ENCODE measurements around the gene SHROOM1. TPM values are rescaled to one million over a fixed set of nuclear protein-coding genes. Genes with fewer than 3 reads are reported as not detected.

Gene SHROOM1
- total and polyA plus RNA-seq, 9 of the 15 experiments (the other 6 are each of a cell fraction or from before 2014, with no cell fraction given), result 0.44 to 26.5 (median 11.9) TPM

DNA sequence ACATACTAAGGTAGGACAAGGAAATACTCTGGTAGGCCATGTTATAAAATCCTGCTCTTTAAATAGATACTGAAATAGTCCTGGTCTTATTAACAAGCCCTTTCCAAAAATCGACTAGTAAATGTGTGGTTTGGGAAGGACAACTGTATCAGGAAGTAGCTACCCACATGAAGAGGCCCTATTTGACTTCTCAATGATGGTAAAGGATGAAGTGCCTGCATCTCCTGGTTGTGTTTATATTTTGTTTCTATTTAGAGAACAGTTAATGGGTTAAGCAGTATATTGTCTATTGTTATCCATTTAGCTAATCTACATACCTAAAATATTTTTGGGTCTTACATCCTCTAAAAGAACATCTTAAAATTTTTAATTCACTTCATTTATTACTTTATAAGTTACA, 23.3 kb upstream of the SHROOM1 start:
- H4K20me1 ChIP-seq (replicated peaks; ENCODE audit: control insufficient read depth, insufficient read depth, low read length), result no peaks in the 10 kb centered on the region
- ChIA-PET POLR2A (interaction anchor here (0.6 to 3.0 kb wide), 6 partner anchors 10 to 40 kb away, joined by 3 to 17 read pairs (median 6); partner anchors contain the start of genes GDF9 and UQCRQ), CTCF (ENCODE audit: low intra/inter-chr PET ratio) (no interaction called here)
- H3K27ac ChIP-seq (ENCODE audit: extremely low read depth, low read depth, low read length), result no peak overlapping the region
- no peak overlapping the region for H3K4me3 ChIP-seq
- FAIRE-seq (no peak), DNase-seq (ENCODE audit: extremely low read depth in 1 of 4, low spot score in 3 of 4) (no peak), ATAC-seq (no peak)
- no TSS peak for BruUV-seq (replicated peaks)
- no peak overlapping the region for H3K9ac ChIP-seq (ENCODE audit: insufficient read depth in 1 of 2, low read depth in 2 of 2, low read length in 2 of 2)
- H3K4me1 ChIP-seq (replicated peaks in 1 of 2; ENCODE audit: control insufficient read depth in 2 of 2, insufficient read depth in 2 of 2, low read length in 2 of 2), result peaks cover under 1 to 14% of the 10 kb centered on the region in 2 experiments; a peak in 3 of 5 replicates
- intact Hi-C loops (cut with micrococcal nuclease) (no loop called here), in situ Hi-C loops (cut with MboI) (no loop called here)
- H3K9me1 ChIP-seq (ENCODE audit: control insufficient read depth, insufficient read depth, low read length), result no peaks in the 10 kb centered on the region
- H3K9me3 ChIP-seq (replicated peaks; ENCODE audit: control insufficient read depth, insufficient read depth, low read depth, low read length), result no peaks in the 10 kb centered on the region
- H3K4me2 ChIP-seq (ENCODE audit: insufficient read depth, low read length), result no peak overlapping the region
- no peak for TF ChIP-seq OTX1 (CRISPR knock-in tag; IDR thresholded peaks at IDR 0.05)
- no peak for TF ChIP-seq CHD2 (IDR thresholded peaks at IDR 0.05; ENCODE audit: low read depth, low read length)
- no peak overlapping the region for H2AFZ ChIP-seq (ENCODE audit: low read depth, low read length)
- WGBS (ENCODE audit: insufficient coverage, low coverage, missing lambda C conversion rate), result 10% methylated on average over 1 of the region's 1 CpG
- no peaks in the 10 kb centered on the region for H3K36me3 ChIP-seq (ENCODE audit: control insufficient read depth, insufficient read depth, low read length)
- H3K27me3 ChIP-seq (ENCODE audit: control insufficient read depth in 2 of 2, insufficient read depth in 2 of 2, low read length in 2 of 2), result no peaks in the 10 kb centered on the region
- H3K79me2 ChIP-seq (ENCODE audit: control insufficient read depth, insufficient read depth, low read length), result no peaks in the 10 kb centered on the region

DNA sequence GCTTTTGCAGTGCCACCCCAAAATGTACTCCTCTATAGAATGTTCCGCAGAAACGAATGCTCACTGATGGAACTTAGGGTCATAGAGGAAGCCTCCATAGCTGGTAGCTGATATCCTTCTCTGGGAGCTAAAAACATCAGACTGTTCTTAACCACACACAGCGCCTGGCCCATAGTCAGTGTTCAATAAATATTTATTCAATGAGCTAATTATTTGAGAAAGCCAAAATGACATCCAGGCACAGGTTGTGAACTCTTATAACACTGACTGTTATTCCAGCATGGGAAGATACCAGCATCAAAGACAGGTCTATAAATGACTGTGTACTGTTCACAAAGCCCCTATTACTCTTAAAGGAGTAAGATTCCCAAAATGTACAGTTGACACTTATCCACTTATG, 22.9 kb upstream of the SHROOM1 start:
- ATAC-seq (no peak), DNase-seq (ENCODE audit: extremely low read depth in 1 of 4, low spot score in 3 of 4) (no peak), FAIRE-seq (no peak)
- Histone ChIP-seq H3K4me3 (no peak overlapping the region), H3K9ac (ENCODE audit: insufficient read depth in 1 of 2, low read depth in 2 of 2, low read length in 2 of 2) (no peak overlapping the region), H3K27me3 (ENCODE audit: control insufficient read depth in 2 of 2, insufficient read depth in 2 of 2, low read length in 2 of 2) (no peaks in the 10 kb centered on the region), H3K79me2 (ENCODE audit: control insufficient read depth, insufficient read depth, low read length) (no peaks in the 10 kb centered on the region), H3K9me1 (ENCODE audit: control insufficient read depth, insufficient read depth, low read length) (no peaks in the 10 kb centered on the region), H3K36me3 (ENCODE audit: control insufficient read depth, insufficient read depth, low read length) (no peaks in the 10 kb centered on the region), H3K4me1 (replicated peaks in 1 of 2; ENCODE audit: control insufficient read depth in 2 of 2, insufficient read depth in 2 of 2, low read length in 2 of 2) (peaks cover 0 to 14% of the 10 kb centered on the region in 2 experiments; a peak in 3 of 5 replicates), H3K27ac (ENCODE audit: extremely low read depth, low read depth, low read length) (no peak overlapping the region), H4K20me1 (replicated peaks; ENCODE audit: control insufficient read depth, insufficient read depth, low read length) (no peaks in the 10 kb centered on the region), H3K9me3 (replicated peaks; ENCODE audit: control insufficient read depth, insufficient read depth, low read depth, low read length) (no peaks in the 10 kb centered on the region), H2AFZ (ENCODE audit: low read depth, low read length) (no peak overlapping the region), H3K4me2 (ENCODE audit: insufficient read depth, low read length) (no peak overlapping the region)
- TF ChIP-seq, protein P1, sequence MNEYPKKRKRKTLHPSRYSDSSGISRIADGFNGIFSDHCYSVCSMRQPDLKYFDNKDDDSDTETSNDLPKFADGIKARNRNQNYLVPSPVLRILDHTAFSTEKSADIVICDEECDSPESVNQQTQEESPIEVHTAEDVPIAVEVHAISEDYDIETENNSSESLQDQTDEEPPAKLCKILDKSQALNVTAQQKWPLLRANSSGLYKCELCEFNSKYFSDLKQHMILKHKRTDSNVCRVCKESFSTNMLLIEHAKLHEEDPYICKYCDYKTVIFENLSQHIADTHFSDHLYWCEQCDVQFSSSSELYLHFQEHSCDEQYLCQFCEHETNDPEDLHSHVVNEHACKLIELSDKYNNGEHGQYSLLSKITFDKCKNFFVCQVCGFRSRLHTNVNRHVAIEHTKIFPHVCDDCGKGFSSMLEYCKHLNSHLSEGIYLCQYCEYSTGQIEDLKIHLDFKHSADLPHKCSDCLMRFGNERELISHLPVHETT (CRISPR knock-in tag; conservative IDR thresholded peaks at IDR 0.05 in 1 of 2, IDR thresholded peaks at IDR 0.05 in 1 of 2), result no peak
- TF ChIP-seq ZKSCAN8 (CRISPR knock-in tag; IDR thresholded peaks at IDR 0.05) (no peak), NEUROD1 (IDR thresholded peaks at IDR 0.05; ENCODE audit: borderline replicate concordance, low read depth, low read length, partially characterized antibody) (no peak), U2AF2 (optimal IDR thresholded peaks at IDR 0.05; ENCODE audit: low read depth, low read length) (no peak)
- TF ChIP-seq, protein P2, sequence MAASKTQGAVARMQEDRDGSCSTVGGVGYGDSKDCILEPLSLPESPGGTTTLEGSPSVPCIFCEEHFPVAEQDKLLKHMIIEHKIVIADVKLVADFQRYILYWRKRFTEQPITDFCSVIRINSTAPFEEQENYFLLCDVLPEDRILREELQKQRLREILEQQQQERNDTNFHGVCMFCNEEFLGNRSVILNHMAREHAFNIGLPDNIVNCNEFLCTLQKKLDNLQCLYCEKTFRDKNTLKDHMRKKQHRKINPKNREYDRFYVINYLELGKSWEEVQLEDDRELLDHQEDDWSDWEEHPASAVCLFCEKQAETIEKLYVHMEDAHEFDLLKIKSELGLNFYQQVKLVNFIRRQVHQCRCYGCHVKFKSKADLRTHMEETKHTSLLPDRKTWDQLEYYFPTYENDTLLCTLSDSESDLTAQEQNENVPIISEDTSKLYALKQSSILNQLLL (CRISPR knock-in tag; IDR thresholded peaks at IDR 0.05; ENCODE audit: borderline replicate concordance), result no peak
- POLR2A ChIA-PET, result interaction anchor here (1.1 to 3.0 kb wide), 4 partner anchors 9 to 23 kb away, joined by 3 to 17 read pairs (median 6); partner anchors contain the start of genes GDF9 and UQCRQ
- WGBS (ENCODE audit: insufficient coverage, low coverage, missing lambda C conversion rate), result 62% methylated on average over 3 of the region's 3 CpGs
- in situ Hi-C loops (cut with MboI), result no loop called here
- no TSS peak for BruUV-seq (replicated peaks)
- intact Hi-C loops (cut with micrococcal nuclease), result no loop called here
- CTCF ChIA-PET (ENCODE audit: low intra/inter-chr PET ratio), result no interaction called here

Data from K562 (cell line).